HEK293 (cell line): ENCODE measurements around the gene DPY19L1.
"Not testable (repeated sequence)": the region's sequence is repeated elsewhere in the genome, so short reads cannot be mapped to it uniquely, and the experiment has no call there.

Experiments used
- CTCF ChIA-PET: fragments of 350-600 bp; formaldehyde crosslinking; extraction: SDS; loops from one replicate; lab custom pipeline; 2021; ENCODE audit warnings: antibody characterized with exemption; lab: Yijun Ruan, JAX
- POLR2A ChIA-PET: fragments of 300-600 bp; formaldehyde crosslinking; extraction: SDS; loops from one replicate; lab custom pipeline; 2020; ENCODE audit warnings: antibody characterized with exemption, inconsistent platforms; lab: Yijun Ruan, JAX
- H3K27ac ChIP-seq: fragments of 200-500 bp; sonication (Bioruptor generic); 2 replicates; pipeline ENCODE4 v1.5.1; 2014; ENCODE audit warnings: low read depth, low read length, control low read depth, inconsistent platforms; ENCODE audit errors: extremely low read depth
- H3K36me3 ChIP-seq, 2 experiments: fragments of 200-500 bp in 1 of 2; sonication (Bioruptor generic) in 1 of 2; 1 replicate in 1 of 2; 2 replicates in 1 of 2; pipeline ENCODE4 v1.5.1; 2014 to 2017; ENCODE audit warnings: inconsistent platforms in 2 of 2, low read length in 2 of 2; ENCODE audit not compliant: control insufficient read depth in 2 of 2, insufficient read depth in 1 of 2
- H3K4me1 ChIP-seq: fragments of 200-500 bp; sonication (Bioruptor generic); 2 replicates; pipeline ENCODE4 v1.5.1; 2014; ENCODE audit warnings: mild to moderate bottlenecking, low read length, inconsistent platforms; ENCODE audit not compliant: control insufficient read depth, insufficient read depth
- H3K4me3 ChIP-seq: 2 replicates; pipeline ENCODE4 v1.5.1; 2011; ENCODE audit warnings: low read depth, mild to moderate bottlenecking, control low read depth, low read length, moderate library complexity
- H3K9me3 ChIP-seq: fragments of 200-500 bp; sonication (Bioruptor generic); 2 replicates; pipeline ENCODE4 v1.5.1; 2014; ENCODE audit warnings: low read depth, low read length, inconsistent platforms; ENCODE audit not compliant: control insufficient read depth, insufficient read depth
- BCL11A ChIP-seq: fragments of 450-650 bp; formaldehyde crosslinking; IDR thresholded peaks from 2 replicates; pipeline ENCODE4 v1.5.1; 2016; ENCODE audit warnings: low read depth, missing biosample characterization, missing genetic modification characterization
- BCL11B ChIP-seq: fragments of 450-650 bp; formaldehyde crosslinking; IDR thresholded peaks from 2 replicates; pipeline ENCODE4 v1.5.1; 2016; ENCODE audit warnings: low read depth, missing biosample characterization, missing genetic modification characterization
- GLIS2 ChIP-seq: fragments of 450-650 bp; formaldehyde crosslinking; IDR thresholded peaks from 2 replicates; pipeline ENCODE4 v1.5.1; 2016; ENCODE audit warnings: missing biosample characterization, missing genetic modification characterization
- KLF10 ChIP-seq: fragments of 450-650 bp; IDR thresholded peaks from 2 replicates; pipeline ENCODE4 v1.5.1; 2018; ENCODE audit warnings: missing biosample characterization, mild to moderate bottlenecking, missing genetic modification characterization
- KLF7 ChIP-seq: fragments of 450-650 bp; formaldehyde crosslinking; IDR thresholded peaks from 2 replicates; pipeline ENCODE4 v1.5.1; 2016; ENCODE audit warnings: missing biosample characterization, missing genetic modification characterization, borderline replicate concordance
- OVOL3 ChIP-seq: fragments of 450-650 bp; formaldehyde crosslinking; IDR thresholded peaks from 2 replicates; pipeline ENCODE4 v1.5.1; 2016; ENCODE audit warnings: missing biosample characterization, missing genetic modification characterization
- PRDM1 ChIP-seq: fragments of 450-650 bp; formaldehyde crosslinking; IDR thresholded peaks from 2 replicates; pipeline ENCODE4; 2016; ENCODE audit warnings: missing biosample characterization, missing genetic modification characterization
- SALL2 ChIP-seq: fragments of 450-650 bp; formaldehyde crosslinking; IDR thresholded peaks from 2 replicates; pipeline ENCODE4 v1.5.0; 2017; ENCODE audit warnings: missing biosample characterization, mild to moderate bottlenecking, missing genetic modification characterization, borderline replicate concordance
- SCRT1 ChIP-seq: fragments of 450-650 bp; formaldehyde crosslinking; IDR thresholded peaks from 2 replicates; pipeline ENCODE4 v1.5.1; 2016; ENCODE audit warnings: missing biosample characterization, missing genetic modification characterization, borderline replicate concordance
- TCF7L2 ChIP-seq: IDR thresholded peaks from 2 replicates; pipeline ENCODE4 v1.6.1; 2011; ENCODE audit warnings: low read depth, mild to moderate bottlenecking, inconsistent platforms, low read length, moderate library complexity, borderline replicate concordance
- ZBTB21 ChIP-seq: fragments of 450-650 bp; formaldehyde crosslinking; IDR thresholded peaks from 2 replicates; pipeline ENCODE4 v1.5.1; 2017; ENCODE audit warnings: missing biosample characterization, missing genetic modification characterization
- ZNF175 ChIP-seq: fragments of 450-650 bp; formaldehyde crosslinking; IDR thresholded peaks from 2 replicates; pipeline ENCODE4 v1.5.1; 2016; ENCODE audit warnings: missing biosample characterization, missing genetic modification characterization
- ZNF248 ChIP-seq: fragments of 450-650 bp; formaldehyde crosslinking; IDR thresholded peaks from 2 replicates; pipeline ENCODE4 v1.5.1; 2017; ENCODE audit warnings: missing biosample characterization, missing genetic modification characterization
- ZNF274 ChIP-seq, 2 experiments: fragments of 200-500 bp in 1 of 2; fragments of 450-650 bp in 1 of 2; sonication (Bioruptor generic) in 1 of 2; formaldehyde crosslinking in 1 of 2; IDR thresholded peaks; 2 replicates each; pipeline versions ENCODE4 v1.5.1 to v1.6.1; 2014 to 2016; ENCODE audit warnings: borderline replicate concordance in 1 of 2, inconsistent platforms in 1 of 2, low read length in 1 of 2, missing biosample characterization in 1 of 2, missing genetic modification characterization in 1 of 2
- ZNF366 ChIP-seq: fragments of 450-650 bp; formaldehyde crosslinking; conservative IDR thresholded peaks from 2 replicates; pipeline ENCODE4 v1.5.1; 2016; ENCODE audit warnings: missing biosample characterization, missing genetic modification characterization
- ZNF426 ChIP-seq: fragments of 450-650 bp; formaldehyde crosslinking; IDR thresholded peaks from 2 replicates; pipeline ENCODE4 v1.5.1; 2017; ENCODE audit warnings: missing biosample characterization, missing genetic modification characterization, mild to moderate bottlenecking, inconsistent platforms, moderate library complexity
- ZNF48 ChIP-seq: fragments of 450-650 bp; formaldehyde crosslinking; IDR thresholded peaks from 2 replicates; pipeline ENCODE4 v1.5.1; 2016; ENCODE audit warnings: missing biosample characterization, missing genetic modification characterization
- ZNF561 ChIP-seq: fragments of 450-650 bp; IDR thresholded peaks from 2 replicates; pipeline ENCODE4 v1.5.1; 2018; ENCODE audit warnings: missing biosample characterization, missing genetic modification characterization, borderline replicate concordance
- ZNF623 ChIP-seq: fragments of 450-650 bp; formaldehyde crosslinking; IDR thresholded peaks from 2 replicates; pipeline ENCODE4 v1.5.1; 2016; ENCODE audit warnings: missing biosample characterization, missing genetic modification characterization
- ZNF624 ChIP-seq: fragments of 450-650 bp; formaldehyde crosslinking; IDR thresholded peaks from 2 replicates; pipeline ENCODE4 v1.5.1; 2017; ENCODE audit warnings: missing biosample characterization, missing genetic modification characterization
- ZNF76 ChIP-seq: fragments of 450-650 bp; formaldehyde crosslinking; IDR thresholded peaks from 2 replicates; pipeline ENCODE4; 2016; ENCODE audit warnings: low read depth, missing biosample characterization, missing genetic modification characterization, borderline replicate concordance
- ZNF768 ChIP-seq: fragments of 450-650 bp; formaldehyde crosslinking; IDR thresholded peaks from 2 replicates; pipeline ENCODE4 v1.5.1; 2018; ENCODE audit warnings: missing biosample characterization, mild to moderate bottlenecking, missing genetic modification characterization
- TF ChIP-seq, protein P1 (sequence below): fragments of 450-650 bp; formaldehyde crosslinking; IDR thresholded peaks from 2 replicates; pipeline ENCODE4 v1.5.1; 2016; ENCODE audit warnings: missing biosample characterization, missing genetic modification characterization
- TF ChIP-seq, protein P2 (sequence below): fragments of 450-650 bp; formaldehyde crosslinking; IDR thresholded peaks from 2 replicates; pipeline ENCODE4; 2016; ENCODE audit warnings: missing biosample characterization, missing genetic modification characterization
- TF ChIP-seq, protein P3 (sequence below): fragments of 450-650 bp; formaldehyde crosslinking; IDR thresholded peaks from 2 replicates; pipeline ENCODE4 v1.5.1; 2016; ENCODE audit warnings: missing biosample characterization, missing genetic modification characterization
- TF ChIP-seq, protein P4 (sequence below): fragments of 450-650 bp; formaldehyde crosslinking; IDR thresholded peaks from 2 replicates; pipeline ENCODE4 v1.5.1; 2016; ENCODE audit warnings: missing biosample characterization, missing genetic modification characterization

Gene DPY19L1

DNA sequence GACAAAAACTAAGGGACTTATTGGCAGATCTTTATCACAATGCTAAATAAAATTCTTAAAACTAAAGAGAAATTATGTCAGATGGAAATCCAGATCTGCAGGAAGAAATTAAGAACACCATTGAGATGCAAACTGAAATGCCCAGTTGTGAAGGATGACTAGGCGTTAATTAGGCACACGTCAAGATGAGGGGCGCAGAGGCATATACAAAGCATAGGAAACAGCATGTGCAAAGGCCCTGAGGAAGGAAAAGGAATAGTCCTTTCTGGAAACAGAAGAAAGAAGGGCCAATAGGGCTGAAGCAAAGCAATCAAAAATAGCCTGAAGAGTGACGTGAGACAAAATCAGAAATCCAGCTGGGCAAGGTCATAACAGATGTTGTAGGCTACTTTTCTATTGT lies 53.1 kb downstream of the DPY19L1 start:
- H3K4me3 ChIP-seq, H3K27ac ChIP-seq, POLR2A ChIA-PET, H3K4me1 ChIP-seq, H3K36me3 ChIP-seq, H3K9me3 ChIP-seq: not testable (repeated sequence)
- CTCF ChIA-PET: interaction anchor here (0.6 kb wide), 1 partner anchor 724 kb away, joined by 3 read pairs; no protein-coding TSS in a partner anchor
- peak; percentile 55 for TF ChIP-seq ZNF623 (tag by site-specific recombination)

DNA sequence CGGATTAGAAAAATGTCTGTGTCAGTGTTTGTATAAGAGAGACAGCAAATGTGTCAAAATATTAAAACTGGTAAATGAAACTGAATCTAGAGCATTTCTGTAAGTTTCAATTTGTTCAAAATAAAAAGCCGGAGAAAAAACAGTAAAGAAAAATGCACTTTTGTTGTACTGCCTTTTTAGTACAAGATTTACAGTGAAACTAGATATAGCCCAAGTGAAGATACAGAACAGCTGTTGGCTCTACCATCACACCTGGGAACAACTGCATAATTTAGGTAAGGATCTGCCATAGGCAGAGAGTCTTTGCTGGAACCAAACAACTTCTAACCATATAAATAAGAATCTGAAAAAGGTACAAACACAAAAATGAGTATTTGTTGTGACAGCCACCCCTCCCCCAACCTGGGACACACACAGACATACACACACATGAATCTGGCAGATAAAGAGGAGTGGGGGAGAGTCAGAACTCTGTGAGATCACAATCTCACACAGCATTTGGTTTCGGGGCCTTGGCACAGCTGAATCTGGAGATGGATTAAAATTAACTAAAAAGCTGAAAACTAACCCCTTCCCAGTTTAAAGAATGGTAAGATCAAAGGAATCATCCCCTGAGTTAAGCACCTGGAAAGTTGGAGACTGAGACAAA lies 54.8 kb downstream of the DPY19L1 start:
- H3K36me3 ChIP-seq: no peaks in the 10 kb centered on the region
- CTCF ChIA-PET: no interaction called here
- H3K9me3 ChIP-seq: no peaks in the 10 kb centered on the region
- no peak overlapping the region for H3K27ac ChIP-seq
- POLR2A ChIA-PET: no interaction called here
- no peak for TF ChIP-seq SCRT1 (tag by site-specific recombination)
- no peak for TF ChIP-seq PRDM1 (tag by site-specific recombination)
- no peak for TF ChIP-seq GLIS2 (tag by site-specific recombination)
- TF ChIP-seq, protein P1, sequence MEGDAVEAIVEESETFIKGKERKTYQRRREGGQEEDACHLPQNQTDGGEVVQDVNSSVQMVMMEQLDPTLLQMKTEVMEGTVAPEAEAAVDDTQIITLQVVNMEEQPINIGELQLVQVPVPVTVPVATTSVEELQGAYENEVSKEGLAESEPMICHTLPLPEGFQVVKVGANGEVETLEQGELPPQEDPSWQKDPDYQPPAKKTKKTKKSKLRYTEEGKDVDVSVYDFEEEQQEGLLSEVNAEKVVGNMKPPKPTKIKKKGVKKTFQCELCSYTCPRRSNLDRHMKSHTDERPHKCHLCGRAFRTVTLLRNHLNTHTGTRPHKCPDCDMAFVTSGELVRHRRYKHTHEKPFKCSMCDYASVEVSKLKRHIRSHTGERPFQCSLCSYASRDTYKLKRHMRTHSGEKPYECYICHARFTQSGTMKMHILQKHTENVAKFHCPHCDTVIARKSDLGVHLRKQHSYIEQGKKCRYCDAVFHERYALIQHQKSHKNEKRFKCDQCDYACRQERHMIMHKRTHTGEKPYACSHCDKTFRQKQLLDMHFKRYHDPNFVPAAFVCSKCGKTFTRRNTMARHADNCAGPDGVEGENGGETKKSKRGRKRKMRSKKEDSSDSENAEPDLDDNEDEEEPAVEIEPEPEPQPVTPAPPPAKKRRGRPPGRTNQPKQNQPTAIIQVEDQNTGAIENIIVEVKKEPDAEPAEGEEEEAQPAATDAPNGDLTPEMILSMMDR (tag by site-specific recombination): no peak
- no peak for TF ChIP-seq OVOL3 (tag by site-specific recombination)
- no peak for TF ChIP-seq ZNF248 (tag by site-specific recombination)
- no peak for TF ChIP-seq ZNF76
- no peak for TF ChIP-seq TCF7L2
- TF ChIP-seq ZNF274 (IDR thresholded peaks at IDR 0.05; ENCODE audit: low read length): no peak
- TF ChIP-seq ZNF274 (tag by site-specific recombination; IDR thresholded peaks at IDR 0.05; ENCODE audit: borderline replicate concordance): no peak
- TF ChIP-seq ZNF175 (tag by site-specific recombination): no peak
- TF ChIP-seq, protein P2, sequence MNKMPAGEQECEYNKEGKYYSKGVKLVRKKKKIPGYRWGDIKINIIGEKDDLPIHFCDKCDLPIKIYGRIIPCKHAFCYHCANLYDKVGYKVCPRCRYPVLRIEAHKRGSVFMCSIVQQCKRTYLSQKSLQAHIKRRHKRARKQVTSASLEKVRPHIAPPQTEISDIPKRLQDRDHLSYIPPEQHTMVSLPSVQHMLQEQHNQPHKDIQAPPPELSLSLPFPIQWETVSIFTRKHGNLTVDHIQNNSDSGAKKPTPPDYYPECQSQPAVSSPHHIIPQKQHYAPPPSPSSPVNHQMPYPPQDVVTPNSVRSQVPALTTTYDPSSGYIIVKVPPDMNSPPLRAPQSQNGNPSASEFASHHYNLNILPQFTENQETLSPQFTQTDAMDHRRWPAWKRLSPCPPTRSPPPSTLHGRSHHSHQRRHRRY: no peak
- TF ChIP-seq ZNF366 (tag by site-specific recombination): no peak
- no peak for TF ChIP-seq ZNF624 (tag by site-specific recombination)
- TF ChIP-seq ZBTB21: no peak
- H3K4me3 ChIP-seq: no peak overlapping the region
- H3K4me1 ChIP-seq: no peaks in the 10 kb centered on the region

DNA sequence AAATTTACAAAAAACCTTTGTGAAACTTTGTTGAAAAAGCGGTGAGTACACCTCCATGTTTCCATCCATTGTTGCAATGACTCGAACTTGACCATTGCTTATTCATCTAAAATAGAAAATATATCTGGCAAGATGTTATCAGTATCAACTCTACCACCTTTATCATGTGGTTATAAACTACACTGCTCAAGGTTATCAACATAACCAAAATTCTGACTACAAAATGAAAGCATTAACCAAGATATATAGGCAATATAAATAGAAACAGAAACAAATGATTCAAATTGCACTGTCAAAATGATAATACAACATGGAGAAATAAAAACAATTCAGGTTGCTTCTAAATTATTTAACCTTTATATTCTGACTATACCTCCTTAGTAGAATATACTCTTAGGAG lies 58.2 kb downstream of the DPY19L1 start:
- H3K27ac ChIP-seq, H3K36me3 ChIP-seq, H3K4me1 ChIP-seq, H3K4me3 ChIP-seq, POLR2A ChIA-PET, CTCF ChIA-PET, H3K9me3 ChIP-seq: not testable (repeated sequence)

DNA sequence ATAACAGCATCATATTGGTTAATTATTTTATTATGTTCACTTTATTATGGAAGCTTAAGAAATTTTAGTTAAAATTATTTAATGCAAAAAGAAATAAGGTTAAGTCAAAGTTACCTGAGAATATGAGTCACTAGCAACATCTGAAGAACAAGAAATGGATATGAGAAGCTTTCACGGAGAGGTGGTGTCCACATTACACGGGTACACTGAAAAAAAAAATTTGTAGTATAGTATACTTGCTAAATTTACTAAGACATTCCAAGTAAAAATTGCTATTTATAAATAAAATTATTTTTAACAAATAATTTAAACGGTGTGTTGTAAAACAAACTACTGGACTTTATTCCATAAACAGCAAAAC lies 63.9 kb downstream of the DPY19L1 start:
- CTCF ChIA-PET: interaction anchor here (0.6 kb wide), 1 partner anchor 839 kb away, joined by 3 read pairs; no protein-coding TSS in a partner anchor

DNA sequence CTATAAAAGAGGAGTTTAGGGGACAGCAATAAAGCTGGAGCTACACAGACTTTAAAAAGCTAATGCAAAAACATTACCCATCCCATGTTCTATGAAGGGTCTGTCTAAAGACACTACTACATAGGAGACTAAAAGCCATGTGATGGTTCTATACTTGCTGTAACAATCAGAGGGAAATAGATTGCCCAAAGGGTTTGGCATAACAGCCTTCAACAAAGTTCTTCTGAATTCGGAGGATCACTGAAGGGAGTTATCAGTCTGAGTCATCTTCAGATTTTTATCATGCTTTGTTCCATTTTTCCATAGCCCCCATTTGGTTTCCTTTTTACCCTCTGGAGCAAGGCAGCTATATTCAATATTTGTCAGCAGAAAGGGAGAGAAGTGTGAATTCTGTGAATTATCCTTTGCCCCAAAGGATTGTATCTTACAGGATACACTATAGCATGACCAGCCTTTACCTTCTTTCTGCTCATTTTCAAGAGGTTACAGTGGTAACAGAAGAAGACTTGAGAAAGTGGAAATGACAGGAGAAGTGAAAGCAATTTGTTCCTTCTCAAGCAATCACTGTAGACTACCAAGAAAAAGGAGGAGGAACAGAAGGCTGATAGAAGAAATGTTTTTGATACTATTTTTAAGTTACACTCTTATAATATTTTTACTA lies 64.4 kb downstream of the DPY19L1 start:
- H3K36me3 ChIP-seq, POLR2A ChIA-PET, H3K27ac ChIP-seq, H3K9me3 ChIP-seq, H3K4me1 ChIP-seq, H3K4me3 ChIP-seq, CTCF ChIA-PET: not testable (repeated sequence)

More for the DNA sequence above, 63.9 kb downstream of the DPY19L1 start:
- no peak overlapping the region for H3K4me3 ChIP-seq
- H3K9me3 ChIP-seq: no peaks in the 10 kb centered on the region
- no peak overlapping the region for H3K27ac ChIP-seq
- POLR2A ChIA-PET: no interaction called here
- H3K36me3 ChIP-seq: no peaks in the 10 kb centered on the region
- TF ChIP-seq ZNF48 (tag by site-specific recombination) (no peak), SALL2 (tag by site-specific recombination) (no peak), BCL11B (tag by site-specific recombination) (no peak), ZNF768 (tag by site-specific recombination) (no peak), ZNF426 (no peak), KLF10 (tag by site-specific recombination) (no peak), ZNF561 (tag by site-specific recombination) (no peak), BCL11A (tag by site-specific recombination) (no peak), KLF7 (tag by site-specific recombination) (no peak)
- TF ChIP-seq, protein P3, sequence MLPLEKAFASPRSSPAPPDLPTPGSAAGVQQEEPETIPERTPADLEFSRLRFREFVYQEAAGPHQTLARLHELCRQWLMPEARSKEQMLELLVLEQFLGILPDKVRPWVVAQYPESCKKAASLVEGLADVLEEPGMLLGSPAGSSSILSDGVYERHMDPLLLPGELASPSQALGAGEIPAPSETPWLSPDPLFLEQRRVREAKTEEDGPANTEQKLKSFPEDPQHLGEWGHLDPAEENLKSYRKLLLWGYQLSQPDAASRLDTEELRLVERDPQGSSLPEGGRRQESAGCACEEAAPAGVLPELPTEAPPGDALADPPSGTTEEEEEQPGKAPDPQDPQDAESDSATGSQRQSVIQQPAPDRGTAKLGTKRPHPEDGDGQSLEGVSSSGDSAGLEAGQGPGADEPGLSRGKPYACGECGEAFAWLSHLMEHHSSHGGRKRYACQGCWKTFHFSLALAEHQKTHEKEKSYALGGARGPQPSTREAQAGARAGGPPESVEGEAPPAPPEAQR: no peak
- TF ChIP-seq, protein P4, sequence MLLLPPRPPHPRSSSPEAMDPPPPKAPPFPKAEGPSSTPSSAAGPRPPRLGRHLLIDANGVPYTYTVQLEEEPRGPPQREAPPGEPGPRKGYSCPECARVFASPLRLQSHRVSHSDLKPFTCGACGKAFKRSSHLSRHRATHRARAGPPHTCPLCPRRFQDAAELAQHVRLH: no peak
- H3K4me1 ChIP-seq: no peaks in the 10 kb centered on the region
